Fibroblast of gingiva (primary cell): ENCODE results near the gene CHN2.
"Not testable (repeated sequence)": the region's sequence is repeated elsewhere in the genome, so short reads cannot be mapped to it uniquely, and the experiment has no call there.

ENCODE experiments used
- DNase-seq: peaks from one replicate; pipeline ENCODE4 v3.0.0-alpha.2; 2011; ENCODE audit warnings: low read depth

CHN2 gene

GRCh38 chr7:29189743-29190201, 4.8 kb upstream of the CHN2 start:
- peak; percentile 6 for DNase-seq

- DNase-seq, result no peak
Observed at GRCh38 chr7:29190349-29191045, 4.1 kb upstream of the CHN2 start.

- no peak for DNase-seq
Observed at GRCh38 chr7:29192323-29192722, 2.3 kb upstream of the CHN2 start.

- DNase-seq, result no peak
Observed at GRCh38 chr7:29192811-29193210, 1.8 kb upstream of the CHN2 start.

GRCh38 chr7:29193316-29194205, 1.0 kb upstream of the CHN2 start:
- no peak for DNase-seq

- no peak for DNase-seq
Observed at GRCh38 chr7:29194206-29194593, 375 bp upstream of the CHN2 start.

- no peak for DNase-seq
Observed at GRCh38 chr7:29196191-29196590, 1.6 kb downstream of the CHN2 start.

- DNase-seq, result no peak
Observed at GRCh38 chr7:29196971-29197595, 2.5 kb downstream of the CHN2 start.

GRCh38 chr7:29197916-29198315, 3.3 kb downstream of the CHN2 start:
- no peak for DNase-seq

- DNase-seq, result no peak
Observed at GRCh38 chr7:29199776-29200175, 5.2 kb downstream of the CHN2 start.

- DNase-seq, result no peak
Observed at GRCh38 chr7:29202651-29203069, 8.1 kb downstream of the CHN2 start.

GRCh38 chr7:29204491-29205272, 10.1 kb downstream of the CHN2 start:
- DNase-seq, result no peak

GRCh38 chr7:29207162-29207801, 12.7 kb downstream of the CHN2 start:
- no peak for DNase-seq

GRCh38 chr7:29208410-29209250, 14.1 kb downstream of the CHN2 start:
- no peak for DNase-seq

GRCh38 chr7:29209745-29210144, 15.2 kb downstream of the CHN2 start:
- DNase-seq, result no peak

GRCh38 chr7:29212736-29213135, 18.2 kb downstream of the CHN2 start:
- not testable (repeated sequence) for DNase-seq

GRCh38 chr7:29214056-29214455, 19.5 kb downstream of the CHN2 start:
- no peak for DNase-seq

- no peak for DNase-seq
Observed at GRCh38 chr7:29214816-29215215, 20.2 kb downstream of the CHN2 start.

- no peak for DNase-seq
Observed at GRCh38 chr7:29216128-29216527, 21.6 kb downstream of the CHN2 start.

- DNase-seq, result no peak
Observed at GRCh38 chr7:29217113-29217512, 22.5 kb downstream of the CHN2 start.

- no peak for DNase-seq
Observed at GRCh38 chr7:29224726-29225125, 30.2 kb downstream of the CHN2 start.
